LNCAP (cell line): ENCODE measurements around the gene KLF7.

Experiments
- TF ChIP-seq, protein P1 (sequence below): fragments of 450-650 bp; IDR thresholded peaks from 2 replicates; pipeline ENCODE4 v1.5.1; 2017; ENCODE audit warnings: mild to moderate bottlenecking

The KLF7 gene

DNA sequence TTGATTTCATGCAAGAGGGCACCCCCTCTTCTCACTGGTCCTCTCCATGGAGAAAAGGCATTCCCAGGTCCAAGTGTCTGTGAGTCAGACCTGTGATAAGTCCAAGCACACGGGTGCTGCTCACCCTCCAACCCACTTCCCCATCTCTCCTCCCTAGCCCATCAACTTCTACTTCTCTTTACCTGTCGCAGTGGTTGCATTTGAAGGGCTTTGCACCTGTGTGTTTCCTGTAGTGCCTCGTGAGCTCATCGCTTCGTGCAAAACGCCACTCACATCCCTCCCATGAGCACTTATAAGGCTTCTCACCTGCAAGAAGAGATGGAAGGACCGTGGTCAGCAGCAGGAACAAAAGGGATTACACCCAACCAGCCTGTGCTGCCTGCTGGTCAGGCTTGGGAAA is 77.5 kb downstream of the KLF7 start:
- TF ChIP-seq, protein P1, sequence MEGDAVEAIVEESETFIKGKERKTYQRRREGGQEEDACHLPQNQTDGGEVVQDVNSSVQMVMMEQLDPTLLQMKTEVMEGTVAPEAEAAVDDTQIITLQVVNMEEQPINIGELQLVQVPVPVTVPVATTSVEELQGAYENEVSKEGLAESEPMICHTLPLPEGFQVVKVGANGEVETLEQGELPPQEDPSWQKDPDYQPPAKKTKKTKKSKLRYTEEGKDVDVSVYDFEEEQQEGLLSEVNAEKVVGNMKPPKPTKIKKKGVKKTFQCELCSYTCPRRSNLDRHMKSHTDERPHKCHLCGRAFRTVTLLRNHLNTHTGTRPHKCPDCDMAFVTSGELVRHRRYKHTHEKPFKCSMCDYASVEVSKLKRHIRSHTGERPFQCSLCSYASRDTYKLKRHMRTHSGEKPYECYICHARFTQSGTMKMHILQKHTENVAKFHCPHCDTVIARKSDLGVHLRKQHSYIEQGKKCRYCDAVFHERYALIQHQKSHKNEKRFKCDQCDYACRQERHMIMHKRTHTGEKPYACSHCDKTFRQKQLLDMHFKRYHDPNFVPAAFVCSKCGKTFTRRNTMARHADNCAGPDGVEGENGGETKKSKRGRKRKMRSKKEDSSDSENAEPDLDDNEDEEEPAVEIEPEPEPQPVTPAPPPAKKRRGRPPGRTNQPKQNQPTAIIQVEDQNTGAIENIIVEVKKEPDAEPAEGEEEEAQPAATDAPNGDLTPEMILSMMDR = no peak

DNA sequence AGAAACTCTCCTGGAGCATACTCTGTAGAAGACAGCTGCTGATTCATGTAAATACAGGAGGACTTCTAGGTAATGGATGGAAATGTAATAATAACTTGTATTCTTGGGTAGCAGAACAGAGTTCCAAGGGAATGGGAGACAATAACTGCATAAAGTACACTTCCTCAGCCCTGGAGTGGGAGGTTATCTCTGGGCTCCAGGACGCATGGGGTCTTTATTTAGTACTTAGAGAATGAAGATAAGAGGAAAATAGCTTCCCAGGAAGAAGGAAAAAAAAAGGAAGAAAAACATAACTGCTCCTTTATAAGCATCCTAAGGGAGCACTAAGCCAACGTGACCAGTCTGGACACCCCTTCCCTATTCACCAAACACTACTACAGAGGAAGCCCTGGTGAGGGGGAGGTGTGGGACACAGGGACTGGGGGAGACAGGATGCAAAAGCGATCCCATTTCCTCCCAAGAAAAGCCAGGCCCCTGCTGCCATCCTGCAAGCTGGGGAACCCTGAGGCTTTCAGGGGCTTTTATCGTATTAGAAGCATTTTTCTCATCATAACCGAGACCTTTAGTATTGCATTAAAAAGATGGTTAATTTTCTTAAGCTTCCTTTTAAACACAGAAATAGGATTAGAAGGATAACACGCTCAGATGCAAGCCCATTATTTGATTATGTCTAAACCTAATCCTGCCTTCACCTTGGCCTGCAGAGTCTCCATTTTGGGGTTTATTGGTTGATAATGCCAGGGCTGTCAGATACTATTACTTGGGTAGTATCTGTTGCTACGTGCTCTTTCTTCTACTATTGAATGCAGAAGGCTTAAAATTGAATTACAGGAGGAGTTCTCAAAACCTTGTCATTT is 78.5 kb downstream of the KLF7 start:
- TF ChIP-seq, protein P1 = no peak

DNA sequence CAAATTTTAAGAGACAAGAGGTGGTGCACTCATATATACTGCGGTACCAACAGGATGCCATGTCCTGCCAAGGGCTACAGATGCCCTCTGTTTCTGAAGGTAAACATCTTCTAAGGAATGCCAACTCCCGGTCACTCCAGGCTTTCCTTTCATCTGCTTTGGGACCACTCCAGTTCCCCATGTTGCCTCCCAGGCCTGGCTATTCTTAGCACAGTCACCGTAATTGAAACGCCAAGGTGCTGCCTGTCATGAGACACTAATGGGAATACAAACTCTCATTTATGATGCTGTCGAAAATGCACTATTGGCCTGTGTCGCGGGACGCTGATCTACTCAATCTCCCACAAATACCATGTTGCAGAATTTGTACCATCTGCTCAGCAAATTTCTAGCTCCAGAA is 79.6 kb downstream of the KLF7 start:
- TF ChIP-seq, protein P1 = no peak

DNA sequence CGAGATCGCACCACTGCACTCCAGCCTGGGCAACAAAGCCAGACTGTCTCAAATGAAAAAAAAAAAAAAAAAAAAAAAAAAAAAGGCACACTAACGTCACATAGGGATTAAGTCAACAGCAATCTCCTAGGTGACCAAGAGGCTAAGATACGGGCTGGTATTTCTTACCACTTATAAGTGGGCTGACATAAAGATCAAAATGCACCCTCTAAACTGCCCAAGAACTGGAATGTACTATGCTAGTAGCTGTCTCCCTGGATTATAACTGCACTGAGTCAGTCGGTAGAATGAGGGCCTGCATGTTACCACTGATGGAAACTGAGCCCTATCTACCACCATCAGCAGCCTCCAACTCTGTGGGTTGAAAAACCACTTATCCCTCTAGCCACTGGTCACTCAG is 80.6 kb downstream of the KLF7 start:
- TF ChIP-seq, protein P1 = no peak

DNA sequence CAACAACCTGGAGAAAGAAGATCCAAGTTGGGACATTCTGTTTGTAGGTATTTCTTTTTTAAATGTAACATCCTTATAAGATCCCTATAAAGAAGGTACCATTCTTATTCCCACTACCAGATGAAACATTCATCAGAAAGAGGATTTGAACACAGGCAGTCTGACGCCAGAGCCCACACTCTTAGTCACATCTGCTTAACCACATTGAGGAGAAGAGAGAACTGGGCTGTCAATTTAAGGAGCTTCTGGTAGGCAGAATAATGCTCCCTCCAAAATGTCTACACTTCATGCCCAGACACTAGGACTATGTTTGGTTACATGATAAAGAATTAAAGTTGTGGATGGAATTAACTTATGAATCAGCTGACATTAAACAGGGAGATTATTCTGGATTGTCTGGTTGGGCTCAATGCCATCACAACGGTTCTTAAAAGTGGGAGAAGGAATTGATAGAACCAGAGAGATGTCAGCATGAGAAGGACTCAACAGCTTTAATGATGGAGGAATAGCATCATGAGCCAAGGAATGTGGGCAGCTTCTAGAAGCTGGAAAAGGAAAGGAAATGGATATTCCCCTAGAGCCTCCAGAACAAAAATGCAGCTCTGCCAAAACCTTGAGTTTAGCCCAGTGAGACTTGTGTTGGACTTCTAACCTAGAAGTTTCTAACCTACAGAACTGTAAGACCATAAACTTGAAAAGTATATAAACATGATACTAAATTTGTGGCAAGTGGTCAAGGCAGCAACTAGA is 82.2 kb downstream of the KLF7 start:
- TF ChIP-seq, protein P1 = no peak

- TF ChIP-seq, protein P1 = no peak
Observed at GRCh38 chr2:207082619-207083018, 83.1 kb downstream of the KLF7 start.

- TF ChIP-seq, protein P1 = no peak
Observed at GRCh38 chr2:207078186-207078798, 87.5 kb downstream of the KLF7 start.
